Peyer's patch (tissue), 4 donors: ENCODE measurements around the gene SF3A2.
"Not testable (repeated sequence)": the region's sequence is repeated elsewhere in the genome, so short reads cannot be mapped to it uniquely, and the experiment has no call there.

ENCODE experiments used
- CTCF ChIP-seq, 6 experiments: fragments of 450-650 bp in 4 of 6; fragments of 200-600 bp in 2 of 6; sonication (generic) in 1 of 6; IDR thresholded peaks; one replicate each; pipeline ENCODE4 v1.5.1; 2017 to 2019; ENCODE audit warnings: antibody characterized with exemption in 6 of 6, mild to moderate bottlenecking in 3 of 6, moderate library complexity in 1 of 6
- POLR2A ChIP-seq, 2 donors: fragments of 450-650 bp; IDR thresholded peaks; one replicate each; pipeline ENCODE4 v1.5.1; 2017; ENCODE audit warnings: antibody characterized with exemption in 2 of 2, mild to moderate bottlenecking in 2 of 2, moderate library complexity in 2 of 2

GRCh38 chr19:2200624-2201294 lies 35.9 kb upstream of the SF3A2 start:
- TF ChIP-seq CTCF, POLR2A (IDR thresholded peaks at IDR 0.05): not testable (repeated sequence)
